ENCODE results near the gene THRB.

THRB gene

DNA sequence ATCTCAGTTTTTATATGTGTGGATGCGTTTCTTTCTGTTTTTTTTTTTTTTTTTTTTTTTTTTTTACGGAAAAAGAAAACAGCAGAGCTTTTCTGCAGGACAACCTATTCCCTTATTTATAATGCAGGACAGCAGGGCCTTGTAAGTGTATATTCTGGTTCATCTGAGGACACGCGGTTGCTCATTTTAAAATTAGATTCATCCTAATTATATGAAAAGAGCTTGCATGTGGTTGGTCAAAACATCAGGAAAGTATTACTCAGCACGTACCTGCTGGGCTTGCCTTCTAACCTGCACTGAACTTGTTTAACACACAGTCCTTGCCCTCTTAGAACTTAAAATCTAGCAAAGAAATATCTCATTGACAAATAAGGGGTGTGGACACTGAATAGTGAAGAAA lies 13.5 kb downstream of the THRB start:
- Histone ChIP-seq H3K4me3 (ENCODE audit: low read length, poor library complexity, severe bottlenecking) (no peak overlapping the region), H3K36me3 (ENCODE audit: insufficient read depth, low read length) (no peaks in the 10 kb centered on the region), H4K20me1 (ENCODE audit: insufficient read depth, low read length, poor library complexity, severe bottlenecking) (no peaks in the 10 kb centered on the region), H3K4me2 (ENCODE audit: low read depth, low read length, poor library complexity, severe bottlenecking) (no peak overlapping the region), H3F3A (ENCODE audit: low read depth) (no peaks in the 10 kb centered on the region), H3K9me3 (ENCODE audit: insufficient read depth, low read depth, low read length) (no peaks in the 10 kb centered on the region), H2AFZ (ENCODE audit: low read length) (no peak overlapping the region), H3K79me2 (ENCODE audit: insufficient read depth, low read length) (no peaks in the 10 kb centered on the region), H3K9ac (ENCODE audit: low read depth, low read length, poor library complexity, severe bottlenecking) (no peak overlapping the region), H3K9me2 (replicated peaks; ENCODE audit: low read depth, low read length) (no peaks in the 10 kb centered on the region), H3K4me1 (ENCODE audit: insufficient read depth, low read length, poor library complexity, severe bottlenecking) (no peaks in the 10 kb centered on the region), H3K27me3 (ENCODE audit: insufficient read depth, low read length, poor library complexity, severe bottlenecking) (no peaks in the 10 kb centered on the region)
- TF ChIP-seq, protein P1, sequence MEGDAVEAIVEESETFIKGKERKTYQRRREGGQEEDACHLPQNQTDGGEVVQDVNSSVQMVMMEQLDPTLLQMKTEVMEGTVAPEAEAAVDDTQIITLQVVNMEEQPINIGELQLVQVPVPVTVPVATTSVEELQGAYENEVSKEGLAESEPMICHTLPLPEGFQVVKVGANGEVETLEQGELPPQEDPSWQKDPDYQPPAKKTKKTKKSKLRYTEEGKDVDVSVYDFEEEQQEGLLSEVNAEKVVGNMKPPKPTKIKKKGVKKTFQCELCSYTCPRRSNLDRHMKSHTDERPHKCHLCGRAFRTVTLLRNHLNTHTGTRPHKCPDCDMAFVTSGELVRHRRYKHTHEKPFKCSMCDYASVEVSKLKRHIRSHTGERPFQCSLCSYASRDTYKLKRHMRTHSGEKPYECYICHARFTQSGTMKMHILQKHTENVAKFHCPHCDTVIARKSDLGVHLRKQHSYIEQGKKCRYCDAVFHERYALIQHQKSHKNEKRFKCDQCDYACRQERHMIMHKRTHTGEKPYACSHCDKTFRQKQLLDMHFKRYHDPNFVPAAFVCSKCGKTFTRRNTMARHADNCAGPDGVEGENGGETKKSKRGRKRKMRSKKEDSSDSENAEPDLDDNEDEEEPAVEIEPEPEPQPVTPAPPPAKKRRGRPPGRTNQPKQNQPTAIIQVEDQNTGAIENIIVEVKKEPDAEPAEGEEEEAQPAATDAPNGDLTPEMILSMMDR (conservative IDR thresholded peaks at IDR 0.05; ENCODE audit: low read length), result no peak
- no peak for TF ChIP-seq EZH2phosphoT487 (IDR thresholded peaks at IDR 0.05; ENCODE audit: borderline replicate concordance)

DNA sequence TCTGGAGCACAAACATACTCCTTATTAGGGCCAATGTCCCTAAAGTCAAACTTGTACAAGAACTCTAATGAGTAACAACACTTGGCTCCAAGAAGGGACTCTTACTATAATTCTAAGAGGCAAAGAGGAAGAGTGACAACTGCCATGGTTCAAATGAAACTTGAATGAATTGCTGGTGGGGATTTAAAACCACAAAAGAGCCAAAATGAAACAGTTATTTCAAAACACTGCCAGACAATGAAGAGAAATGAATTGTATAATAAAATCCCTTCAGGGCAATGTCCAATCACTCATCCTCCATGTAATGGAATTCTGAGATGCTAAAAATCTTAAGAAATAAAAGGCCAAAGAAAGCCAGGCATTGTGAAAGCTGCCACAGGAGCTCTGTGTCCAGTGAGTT lies 14.2 kb downstream of the THRB start:
- H3K79me2 ChIP-seq (ENCODE audit: insufficient read depth, low read length), result no peaks in the 10 kb centered on the region
- H3K4me2 ChIP-seq (ENCODE audit: low read depth, low read length, poor library complexity, severe bottlenecking), result no peak overlapping the region
- H3K4me1 ChIP-seq (ENCODE audit: insufficient read depth, low read length, poor library complexity, severe bottlenecking), result no peaks in the 10 kb centered on the region
- H3K36me3 ChIP-seq (ENCODE audit: insufficient read depth, low read length), result no peaks in the 10 kb centered on the region
- H3K4me3 ChIP-seq (ENCODE audit: low read length, poor library complexity, severe bottlenecking), result no peak overlapping the region
- no peaks in the 10 kb centered on the region for H4K20me1 ChIP-seq (ENCODE audit: insufficient read depth, low read length, poor library complexity, severe bottlenecking)
- H3K27me3 ChIP-seq (ENCODE audit: insufficient read depth, low read length, poor library complexity, severe bottlenecking), result no peaks in the 10 kb centered on the region
- H2AFZ ChIP-seq (ENCODE audit: low read length), result no peak overlapping the region
- TF ChIP-seq EZH2phosphoT487 (IDR thresholded peaks at IDR 0.05; ENCODE audit: borderline replicate concordance), result no peak
- TF ChIP-seq, protein P1 (conservative IDR thresholded peaks at IDR 0.05; ENCODE audit: low read length), result no peak
- no peaks in the 10 kb centered on the region for H3F3A ChIP-seq (ENCODE audit: low read depth)
- H3K9me3 ChIP-seq (ENCODE audit: insufficient read depth, low read depth, low read length), result no peaks in the 10 kb centered on the region
- no peaks in the 10 kb centered on the region for H3K9me2 ChIP-seq (replicated peaks; ENCODE audit: low read depth, low read length)
- no peak overlapping the region for H3K9ac ChIP-seq (ENCODE audit: low read depth, low read length, poor library complexity, severe bottlenecking)

DNA sequence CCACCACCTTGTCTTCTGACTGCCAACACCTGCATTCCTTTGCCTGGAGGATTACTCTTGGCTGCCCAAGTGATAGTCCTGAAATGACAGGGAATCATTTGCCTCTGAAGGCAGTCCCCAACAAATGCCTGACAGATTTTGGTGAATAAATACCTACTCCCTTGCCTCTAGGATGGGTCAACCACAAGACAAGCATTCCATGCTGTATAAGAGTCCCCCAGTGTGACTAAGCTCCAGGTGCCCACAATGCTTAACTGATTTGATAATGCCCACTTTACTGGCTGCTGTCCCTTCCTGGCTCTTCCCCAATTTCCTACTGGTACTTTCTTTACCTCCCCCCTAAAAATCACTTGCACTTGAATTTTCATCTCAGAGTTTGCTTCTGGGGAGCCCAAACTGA lies 14.8 kb downstream of the THRB start:
- H2AFZ ChIP-seq (ENCODE audit: low read length), result no peak overlapping the region
- no peaks in the 10 kb centered on the region for H3K79me2 ChIP-seq (ENCODE audit: insufficient read depth, low read length)
- H4K20me1 ChIP-seq (ENCODE audit: insufficient read depth, low read length, poor library complexity, severe bottlenecking), result no peaks in the 10 kb centered on the region
- H3K9me3 ChIP-seq (ENCODE audit: insufficient read depth, low read depth, low read length), result no peaks in the 10 kb centered on the region
- no peaks in the 10 kb centered on the region for H3K27me3 ChIP-seq (ENCODE audit: insufficient read depth, low read length, poor library complexity, severe bottlenecking)
- no peak for TF ChIP-seq EZH2phosphoT487 (IDR thresholded peaks at IDR 0.05; ENCODE audit: borderline replicate concordance)
- TF ChIP-seq, protein P1 (conservative IDR thresholded peaks at IDR 0.05; ENCODE audit: low read length), result no peak
- no peaks in the 10 kb centered on the region for H3K36me3 ChIP-seq (ENCODE audit: insufficient read depth, low read length)
- H3K9me2 ChIP-seq (replicated peaks; ENCODE audit: low read depth, low read length), result no peaks in the 10 kb centered on the region
- H3K4me3 ChIP-seq (ENCODE audit: low read length, poor library complexity, severe bottlenecking), result no peak overlapping the region
- H3K4me1 ChIP-seq (ENCODE audit: insufficient read depth, low read length, poor library complexity, severe bottlenecking), result no peaks in the 10 kb centered on the region
- no peaks in the 10 kb centered on the region for H3F3A ChIP-seq (ENCODE audit: low read depth)
- H3K4me2 ChIP-seq (ENCODE audit: low read depth, low read length, poor library complexity, severe bottlenecking), result no peak overlapping the region
- H3K9ac ChIP-seq (ENCODE audit: low read depth, low read length, poor library complexity, severe bottlenecking), result no peak overlapping the region

Data from Loucy (cell line).